ENCODE data around the gene TMEM150C.
"Not testable (repeated sequence)": the region's sequence is repeated elsewhere in the genome, so short reads cannot be mapped to it uniquely, and the experiment has no call there.

Gene TMEM150C

DNA sequence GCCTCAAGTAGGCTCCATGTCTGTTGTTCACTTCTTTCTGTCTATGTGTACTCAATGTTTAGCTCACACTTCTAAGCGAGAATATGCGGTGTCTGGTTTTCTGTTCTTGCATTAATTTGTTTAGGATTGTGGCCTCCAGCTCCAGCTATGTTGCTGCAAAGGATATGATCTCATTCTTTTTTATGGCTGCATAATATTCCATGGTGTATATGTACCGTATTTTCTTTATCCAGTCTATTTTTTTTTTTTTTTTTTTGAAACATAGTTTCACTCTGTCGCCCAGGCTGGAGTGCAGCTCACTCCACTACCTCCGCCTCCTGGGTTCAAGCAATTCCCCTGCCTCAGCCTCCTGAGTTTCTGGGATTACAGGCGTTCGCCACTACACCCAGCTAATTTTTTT, 5.7 kb upstream of the TMEM150C start:
- DNase-seq = no peak

DNA sequence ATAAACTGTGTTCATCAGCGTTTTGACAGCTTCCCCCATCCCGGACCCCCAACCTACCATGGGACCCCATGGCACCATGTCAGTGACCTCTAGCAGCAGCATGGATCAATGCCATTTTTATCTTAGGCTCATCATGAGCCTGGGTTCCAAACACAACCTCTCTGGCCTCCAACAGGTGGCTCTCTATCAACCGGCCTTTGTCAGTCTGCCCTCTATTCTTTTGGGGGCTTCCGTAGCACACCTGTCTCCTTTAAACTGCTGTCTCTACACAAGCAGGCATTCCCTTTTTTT, 721 bp upstream of the TMEM150C start:
- DNase-seq = no peak

DNA sequence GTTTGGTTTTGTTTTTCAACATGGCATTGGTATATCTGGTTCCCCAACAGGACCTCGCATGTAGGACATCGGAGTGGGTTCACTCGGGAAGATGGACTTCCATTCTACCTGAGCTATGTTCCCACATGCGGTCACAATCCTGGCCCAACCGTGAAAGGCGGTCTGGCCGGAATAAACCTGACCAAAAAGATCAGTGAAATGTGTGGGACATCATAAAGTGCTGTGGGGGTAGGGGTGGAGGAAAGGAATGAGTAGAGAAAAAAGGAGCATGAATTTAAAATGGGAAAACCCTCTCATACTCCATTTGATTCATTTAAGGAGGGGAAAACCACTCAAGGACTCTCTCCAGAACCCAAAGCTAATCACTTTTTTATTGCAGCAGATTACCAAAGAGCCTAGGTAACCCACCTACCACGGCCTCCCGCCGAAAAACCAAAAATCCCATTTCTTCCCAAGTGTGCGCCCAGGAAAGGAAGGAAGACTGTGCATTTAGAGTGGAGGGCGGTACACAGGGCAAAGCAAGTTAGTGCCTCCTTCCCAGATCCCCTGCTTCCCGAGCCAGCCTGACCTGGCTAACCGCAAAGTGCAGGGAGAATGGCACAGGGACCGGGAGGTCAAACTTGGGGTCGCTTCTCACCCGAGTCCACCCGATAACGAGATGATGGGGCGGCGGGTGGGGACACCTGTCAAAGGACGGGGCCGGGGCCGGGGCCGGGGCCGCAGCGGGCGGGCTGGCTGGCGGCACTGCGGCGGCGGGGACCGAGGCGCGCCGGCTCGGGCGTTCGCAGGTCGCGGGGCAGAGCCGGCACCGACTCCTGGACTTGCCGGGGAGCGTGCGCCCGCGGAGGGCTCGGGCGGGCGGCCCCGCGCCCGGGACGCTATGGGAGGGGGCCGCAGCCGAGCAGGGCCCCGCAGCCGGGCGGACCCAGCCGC, 669 bp downstream of the TMEM150C start:
- no peak for DNase-seq

DNA sequence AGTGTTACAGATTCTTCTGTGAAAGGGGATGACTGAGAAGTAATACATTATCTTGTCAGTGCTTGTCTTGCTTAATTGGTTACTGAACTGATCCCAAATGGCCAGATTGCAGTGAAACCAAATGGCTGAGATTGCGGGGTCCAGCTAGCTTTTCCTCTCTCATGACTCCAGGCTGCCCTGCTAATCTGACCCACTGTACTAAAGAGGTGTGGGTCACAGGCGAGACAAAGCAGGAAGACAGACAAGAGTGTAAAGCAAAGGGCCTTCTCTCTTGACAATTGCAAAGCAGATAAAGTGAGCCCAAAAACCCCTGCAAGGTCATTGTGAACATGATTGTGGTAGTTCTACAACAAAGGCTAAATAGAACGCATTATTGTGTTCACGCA, 2.1 kb downstream of the TMEM150C start:
- DNase-seq = no peak

DNA sequence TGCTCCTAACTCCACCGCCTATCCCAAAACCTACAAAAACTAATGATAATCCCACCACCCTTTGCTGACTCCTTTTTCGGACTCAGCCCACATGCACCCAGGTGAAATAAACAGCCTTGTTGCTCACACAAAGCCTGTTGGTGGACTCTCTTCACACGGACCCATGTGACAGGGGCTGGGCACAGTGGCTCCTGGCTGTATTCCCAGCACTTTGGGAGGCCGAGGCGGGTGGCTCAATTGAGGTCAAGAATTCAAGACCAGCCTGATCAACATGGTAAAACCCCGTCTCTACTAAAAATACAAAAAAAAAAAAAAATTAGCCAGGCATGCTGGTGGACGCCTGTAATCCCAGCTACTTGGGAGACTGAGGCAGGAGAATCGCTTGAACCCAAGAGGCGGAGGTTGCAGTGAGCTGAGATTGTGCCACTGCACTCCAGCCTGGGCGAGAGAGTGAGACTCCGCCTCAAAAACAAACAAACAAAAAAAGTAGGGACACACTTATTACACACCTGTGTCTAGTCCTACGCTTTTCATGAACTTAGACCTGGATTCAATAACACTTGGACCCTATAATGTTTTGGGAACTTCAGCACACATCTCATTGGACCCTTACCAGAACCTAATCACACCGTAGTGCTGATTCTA, 2.6 kb downstream of the TMEM150C start:
- not testable (repeated sequence) for DNase-seq

DNA sequence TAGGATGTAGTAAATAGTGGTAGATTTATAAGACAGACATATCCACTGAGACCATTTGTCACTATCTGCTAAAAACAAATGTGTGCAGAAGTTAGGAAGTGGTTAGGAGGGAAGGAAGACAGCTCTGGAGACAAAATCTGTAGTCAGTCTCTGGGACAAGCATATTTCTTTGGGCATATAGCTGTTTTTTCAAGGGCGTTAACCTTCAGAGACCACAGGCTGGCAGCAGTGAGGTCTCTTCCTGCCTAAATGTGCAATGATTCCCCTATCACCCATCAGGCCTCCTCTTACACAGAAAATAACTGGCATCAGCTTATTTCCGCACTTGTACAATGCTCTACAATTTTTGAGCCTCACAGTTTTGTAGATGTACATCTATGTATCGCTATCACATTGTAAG, 6.5 kb downstream of the TMEM150C start:
- no peak for DNase-seq

DNA sequence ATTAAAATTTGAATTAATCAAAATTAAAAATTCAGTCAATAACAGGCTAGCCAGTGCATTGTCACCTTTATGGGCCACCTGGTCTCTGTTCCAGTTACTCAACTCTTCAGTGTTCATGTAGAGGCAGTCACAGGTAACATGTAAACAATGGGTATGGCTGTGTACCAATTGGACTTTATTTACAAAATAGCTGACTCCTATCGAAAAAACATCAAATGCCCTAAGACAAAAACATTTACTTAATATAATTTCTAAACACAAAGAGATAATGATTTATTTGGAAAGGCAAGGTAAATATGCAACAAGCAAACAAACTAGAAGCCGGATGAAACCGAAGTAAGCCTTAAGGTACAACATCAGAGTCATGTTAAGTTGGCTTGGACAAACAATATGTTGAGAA, 8.8 kb downstream of the TMEM150C start:
- no peak for DNase-seq

DNA sequence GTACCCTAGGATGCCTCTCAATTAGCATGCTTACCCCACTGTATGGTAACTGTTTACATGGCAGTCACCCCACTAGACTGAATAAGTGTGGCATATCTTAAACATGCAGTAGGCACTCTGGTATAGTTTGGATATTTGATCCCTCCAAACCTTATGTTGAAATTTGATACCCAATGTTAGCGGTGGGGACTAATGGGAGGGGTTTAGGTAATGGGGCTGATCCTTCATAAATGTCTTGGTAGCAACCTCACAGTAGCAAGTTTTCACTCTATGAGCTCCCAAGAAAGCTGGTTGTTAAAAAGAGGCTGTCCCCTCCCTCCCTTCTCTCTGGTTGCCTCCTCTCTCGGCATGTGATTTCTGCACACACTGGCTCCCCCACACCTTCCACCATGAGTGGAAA, 10.1 kb downstream of the TMEM150C start:
- DNase-seq = no peak

DNA sequence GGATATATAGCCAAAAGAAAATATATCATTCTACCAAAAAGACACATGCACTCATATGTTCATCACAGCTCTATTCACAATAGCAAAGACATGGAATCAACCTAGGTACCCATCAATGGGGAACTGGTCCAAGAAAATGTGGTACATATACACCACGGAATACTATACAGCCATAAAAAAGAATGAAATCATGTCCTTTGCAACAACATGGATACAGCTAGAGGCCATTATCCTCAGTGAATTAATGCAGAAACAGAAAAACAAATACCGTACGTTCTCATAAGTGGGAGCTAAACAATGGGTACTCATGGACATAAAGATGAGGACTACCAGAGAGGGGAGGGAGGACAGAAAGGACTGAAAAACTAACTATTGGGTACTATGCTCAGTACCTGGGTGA, 13.9 kb downstream of the TMEM150C start:
- DNase-seq = not testable (repeated sequence)

DNA sequence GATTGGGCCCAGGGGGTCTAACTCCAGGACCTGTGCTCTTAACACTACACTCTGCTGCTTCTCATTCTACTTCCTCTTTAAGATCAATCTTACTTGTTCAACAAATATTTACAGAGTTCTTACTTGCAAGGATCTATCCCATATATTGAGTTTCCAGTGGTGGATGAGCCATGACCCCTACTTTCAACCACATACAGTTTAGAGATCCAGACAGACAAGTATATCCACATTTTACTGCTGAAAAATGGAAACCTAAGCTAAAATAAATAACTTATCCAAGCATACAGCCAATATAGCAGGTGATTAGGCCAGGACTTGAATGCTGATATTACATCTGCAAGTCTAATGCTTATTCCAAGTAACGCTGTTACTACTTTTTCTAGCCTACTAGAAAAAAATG, 18.7 kb downstream of the TMEM150C start:
- no peak for DNase-seq

DNA sequence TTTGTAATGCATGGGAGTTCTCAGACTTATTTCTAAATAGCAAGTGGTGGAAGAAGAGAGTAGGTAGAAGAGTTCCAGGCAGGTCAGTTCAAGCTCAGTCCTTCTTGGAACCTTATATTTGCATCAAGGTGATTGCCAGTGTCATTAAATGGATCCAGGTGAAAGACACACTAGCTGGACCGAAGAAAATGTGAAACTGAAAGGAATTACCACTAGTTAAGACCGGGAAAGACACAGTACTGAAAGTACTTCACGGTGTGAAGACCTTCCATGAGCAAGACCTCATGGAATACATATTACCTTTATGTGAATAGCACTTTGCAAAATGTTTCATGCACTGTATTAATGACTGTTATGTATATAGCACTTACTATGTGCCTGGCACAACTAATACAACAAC, 19.1 kb downstream of the TMEM150C start:
- no peak for DNase-seq

DNA sequence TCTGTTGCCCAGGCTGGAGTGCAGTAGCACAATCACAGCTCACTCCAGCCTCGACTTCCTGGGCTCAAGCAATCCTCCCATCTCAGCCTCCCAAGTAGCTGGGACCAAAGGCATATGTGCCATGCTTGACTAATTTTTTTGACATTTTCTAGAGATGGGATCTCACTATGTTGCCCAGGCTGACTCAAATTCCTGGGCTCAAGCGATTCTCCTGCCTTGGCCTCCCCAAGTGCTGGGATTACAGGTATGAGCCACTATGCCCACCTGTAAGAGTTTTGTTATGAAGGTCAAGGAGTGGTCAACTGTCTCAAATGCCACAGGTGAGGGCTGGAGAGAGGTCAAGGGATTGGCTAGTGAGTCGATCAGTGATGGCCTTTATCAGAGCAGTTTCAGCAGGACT, 32.5 kb downstream of the TMEM150C start:
- DNase-seq = no peak

DNA sequence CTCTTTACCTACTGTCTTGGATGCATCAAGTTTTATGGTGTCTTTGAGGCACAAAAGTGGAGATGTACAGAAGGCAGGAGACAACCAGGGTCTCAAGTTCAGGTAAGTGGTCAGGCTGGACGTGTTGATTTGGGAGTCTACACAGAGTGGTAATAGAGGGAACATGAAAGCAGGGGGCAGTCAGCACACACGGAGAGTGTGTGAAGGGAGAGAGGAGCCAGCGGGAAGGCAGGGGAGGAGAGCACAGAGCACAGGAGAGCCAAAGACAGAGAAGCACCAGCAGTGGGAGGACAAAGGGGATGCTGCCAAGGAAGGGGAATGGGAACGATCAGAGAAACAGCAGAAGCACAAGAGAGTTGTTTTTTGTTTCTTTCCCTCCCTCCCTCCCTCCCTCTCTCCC, 32.9 kb downstream of the TMEM150C start:
- DNase-seq = no peak

DNA sequence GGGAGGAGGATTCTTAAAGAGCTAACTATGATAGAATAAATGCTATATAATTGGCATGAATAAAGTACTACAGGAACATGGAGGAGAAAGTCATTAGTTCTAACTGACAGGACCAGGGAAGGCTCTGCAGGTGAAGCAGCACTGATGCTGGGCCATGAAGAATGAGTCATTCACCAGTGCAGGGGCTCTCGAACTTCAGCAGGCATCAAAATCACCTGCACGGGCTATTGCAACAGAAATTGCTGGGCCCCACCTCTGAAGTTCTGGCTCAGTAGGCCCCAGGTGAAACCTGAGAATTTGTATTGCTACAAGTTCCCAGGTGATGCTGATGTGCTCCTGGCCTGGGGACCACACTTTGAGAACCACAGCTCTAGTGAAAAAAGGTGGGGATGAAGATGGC, 33.7 kb downstream of the TMEM150C start:
- no peak for DNase-seq

DNA sequence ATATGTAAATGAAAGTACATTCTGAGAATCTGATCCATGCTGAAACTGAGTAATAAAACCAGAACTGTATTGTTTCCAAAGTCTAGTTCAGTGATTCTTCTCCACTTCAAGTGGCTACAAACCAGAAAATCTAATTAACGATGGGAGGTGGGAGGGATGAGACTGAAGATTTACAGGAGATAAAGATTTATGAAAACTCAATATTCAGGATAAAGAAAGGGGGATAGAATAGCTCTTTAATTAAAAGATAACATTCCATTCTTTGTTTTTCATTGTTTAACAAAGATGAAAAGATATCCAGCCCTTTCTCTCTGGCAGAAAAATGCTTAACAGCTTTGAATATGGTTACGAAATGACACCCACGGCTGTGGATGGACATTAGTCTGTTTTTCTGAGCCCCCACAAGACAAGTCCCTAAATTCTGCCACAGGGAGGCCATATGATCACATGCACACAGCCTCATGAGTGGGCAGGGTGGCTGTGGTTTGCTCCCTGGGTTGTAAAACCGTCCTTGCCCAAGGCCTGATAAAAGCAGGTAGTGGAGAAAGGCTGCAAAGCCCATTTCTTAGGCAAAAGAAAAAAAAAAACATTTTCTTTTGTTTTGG, 36.4 kb downstream of the TMEM150C start:
- no peak for DNase-seq

DNA sequence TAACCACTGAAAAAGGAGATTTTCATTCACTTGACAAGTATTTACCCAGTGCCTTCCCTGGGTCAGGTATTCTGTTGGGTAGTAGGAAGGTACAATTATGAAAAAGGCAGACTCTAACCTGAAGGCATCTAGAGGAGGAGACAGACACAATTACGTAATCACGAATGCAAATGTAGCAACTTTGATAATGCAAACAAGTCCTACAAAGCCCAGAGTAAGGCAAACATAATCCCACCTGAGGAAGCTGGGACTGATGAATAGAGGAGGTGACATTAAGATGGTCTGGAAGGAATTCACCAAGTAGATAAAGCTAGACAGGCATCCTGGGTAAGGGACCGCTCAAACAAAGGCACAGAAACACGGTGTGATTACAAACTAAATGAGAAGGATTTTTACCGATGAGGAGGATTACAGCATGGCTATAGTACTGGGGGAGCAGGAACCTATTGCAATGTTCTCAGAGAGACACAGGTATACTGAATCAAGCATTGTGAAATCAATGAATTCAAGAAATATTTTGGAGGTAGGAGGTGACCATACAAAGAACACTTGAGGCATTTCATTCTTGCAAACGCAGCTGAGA, 37.1 kb downstream of the TMEM150C start:
- DNase-seq = no peak

DNA sequence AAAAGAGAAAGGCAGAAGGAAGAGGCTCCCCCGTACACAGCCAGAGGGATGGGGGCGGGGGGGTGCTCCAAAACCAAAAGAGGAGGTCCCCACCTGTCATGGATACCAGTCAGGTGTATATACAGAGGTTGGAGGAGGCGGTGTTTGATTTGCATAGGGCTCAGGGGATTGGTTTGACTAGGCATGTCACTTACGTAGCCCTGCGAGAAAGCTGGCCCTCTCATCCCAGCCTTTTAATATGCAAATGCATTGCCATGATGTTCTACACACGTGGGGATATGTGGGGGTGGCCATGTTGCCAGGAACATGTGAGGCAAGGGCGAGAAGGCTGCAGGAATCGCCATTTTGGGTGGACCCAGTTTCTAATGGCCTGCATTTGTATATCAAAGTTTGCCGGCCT, 38.6 kb downstream of the TMEM150C start:
- DNase-seq = no peak

DNA sequence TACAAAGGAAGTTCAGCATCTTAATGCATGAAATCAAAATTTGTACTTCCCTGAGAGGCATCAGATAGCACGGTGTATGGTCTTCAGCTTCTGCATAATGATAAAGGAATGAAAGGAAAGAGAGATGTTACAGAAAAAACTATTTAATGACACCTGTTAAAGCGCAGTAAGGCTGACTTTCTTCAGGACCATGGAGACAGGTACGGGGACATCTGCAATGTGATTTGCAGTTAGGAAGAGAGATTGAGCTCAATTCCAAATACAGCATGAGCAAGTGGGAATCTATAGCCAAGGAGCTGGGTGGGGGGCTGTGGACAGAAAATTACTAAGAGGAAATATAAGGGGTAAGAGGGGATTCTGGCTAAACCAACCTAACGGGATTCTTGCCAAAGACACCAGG, 39.3 kb downstream of the TMEM150C start:
- no peak for DNase-seq

DNA sequence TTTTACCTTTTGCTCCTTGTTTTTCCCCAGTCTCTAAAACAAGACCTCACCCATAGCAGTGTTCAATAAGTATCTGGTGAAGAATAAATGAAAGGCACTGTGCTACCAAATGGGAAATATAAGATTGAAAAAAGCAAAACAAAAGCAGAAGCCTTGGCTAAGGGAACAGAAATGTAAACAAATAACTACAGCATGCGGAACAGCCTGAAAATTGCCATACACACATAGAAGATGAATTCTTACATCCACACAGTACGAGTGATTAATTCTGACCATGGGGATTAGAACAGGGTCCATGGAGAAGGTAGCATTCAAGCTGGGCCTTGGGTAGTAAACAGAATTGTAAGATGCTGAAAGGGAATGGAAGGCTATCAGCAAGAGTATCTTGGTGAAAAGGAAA, 40.5 kb downstream of the TMEM150C start:
- DNase-seq = no peak

DNA sequence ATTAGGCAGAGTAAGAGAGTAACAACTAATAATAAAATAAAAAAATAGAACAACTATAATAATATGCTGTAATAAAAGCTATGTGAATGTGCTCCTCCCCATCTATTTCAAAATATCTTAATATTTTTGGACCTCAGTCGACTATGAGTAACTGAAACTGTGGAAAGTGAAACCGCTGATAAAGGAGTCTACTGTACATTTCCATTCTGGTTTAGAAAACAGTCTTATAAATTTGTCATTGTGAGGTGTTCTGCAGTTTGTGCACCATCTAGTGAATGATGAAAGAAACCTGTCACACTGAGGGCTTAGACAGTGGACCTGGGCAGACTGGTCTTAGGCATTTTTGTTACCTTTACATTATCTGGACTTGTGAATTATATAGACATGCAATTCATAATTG, 42.0 kb downstream of the TMEM150C start:
- no peak for DNase-seq

DNA sequence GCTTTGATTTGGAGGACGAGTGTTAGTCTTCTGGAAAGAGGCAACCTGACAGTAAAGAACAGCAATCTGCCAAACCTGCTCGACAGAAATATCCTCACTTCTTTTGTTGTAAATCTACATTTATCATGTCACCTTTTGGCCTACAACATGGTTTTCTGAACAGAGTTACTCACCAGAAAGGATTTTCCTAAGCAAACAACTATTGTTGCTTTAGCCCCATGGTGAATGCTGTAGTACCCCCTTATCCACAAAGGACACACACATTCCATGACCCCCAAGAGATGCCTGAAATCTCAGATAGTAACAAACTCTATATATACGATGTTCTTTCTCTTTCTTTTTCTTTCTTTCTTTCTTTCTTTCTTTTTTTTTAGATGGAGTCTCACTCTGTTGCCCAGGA, 42.7 kb downstream of the TMEM150C start:
- DNase-seq = no peak

DNA sequence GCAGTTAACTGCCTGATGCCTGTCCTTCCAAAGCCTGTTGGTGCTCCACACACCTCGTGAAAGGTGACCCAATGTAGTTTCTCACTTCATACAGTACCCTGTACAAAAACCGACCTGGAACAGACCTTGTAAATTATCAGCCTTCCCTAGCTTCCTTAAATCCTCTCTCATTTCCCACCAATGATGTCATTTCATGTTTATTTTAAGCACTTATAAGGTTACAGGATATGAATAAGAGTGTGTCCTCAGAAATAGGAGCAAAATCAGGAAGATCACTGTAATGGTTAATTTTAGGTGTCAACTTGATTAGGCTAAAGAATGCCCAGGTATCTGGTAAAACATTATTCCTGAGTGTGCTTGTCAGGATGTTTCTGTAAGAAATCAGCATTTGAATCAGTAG, 44.7 kb downstream of the TMEM150C start:
- no peak for DNase-seq

DNA sequence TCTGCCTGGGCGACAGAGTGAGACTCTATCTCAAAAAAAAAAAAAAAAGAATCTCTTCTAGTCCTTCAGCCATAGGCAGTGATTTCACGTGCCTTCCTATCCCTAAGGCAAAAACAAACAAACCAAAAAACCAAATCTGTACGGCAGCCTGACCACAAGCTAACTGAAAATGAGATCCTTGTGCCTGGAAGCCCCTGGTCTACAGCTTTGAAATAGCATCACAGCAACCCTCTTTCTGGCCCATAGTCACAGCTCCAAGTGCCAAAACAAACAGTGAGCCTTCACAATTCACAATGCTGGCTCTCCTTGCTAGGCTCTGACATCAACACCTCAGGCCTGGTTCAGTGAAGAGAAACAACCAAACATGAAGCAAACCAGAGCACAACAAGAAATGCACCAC, 46.1 kb downstream of the TMEM150C start:
- DNase-seq = no peak

DNA sequence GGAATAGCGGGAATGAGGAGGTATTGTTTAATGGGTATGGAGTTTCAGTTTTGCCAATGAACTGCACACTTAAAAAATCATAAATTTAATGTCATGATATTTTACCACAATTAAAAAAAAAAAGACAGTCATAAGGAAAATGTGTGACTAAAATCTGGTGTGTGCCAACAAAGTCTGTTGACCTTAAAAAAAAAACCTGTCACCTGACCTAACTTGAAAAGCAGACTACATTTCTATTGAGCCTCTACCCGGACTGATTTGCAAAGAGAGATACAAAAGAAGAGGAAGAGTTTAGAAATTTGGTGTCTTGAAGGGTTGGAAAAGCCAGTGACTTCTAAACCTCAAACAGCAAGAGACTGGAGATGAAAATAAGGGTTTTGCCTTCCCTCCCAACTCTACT, 48.4 kb downstream of the TMEM150C start:
- no peak for DNase-seq

Data from AML-193 (cell line).